SK-N-MC (cell line): ENCODE data around the gene PRM1.
"Not testable (repeated sequence)": the region's sequence is repeated elsewhere in the genome, so short reads cannot be mapped to it uniquely, and the experiment has no call there.

Source experiments
- DNase-seq: peaks from one replicate; pipeline ENCODE4 v3.0.0-alpha.2; 2011; ENCODE audit warnings: low read depth, low spot score
- H3K27ac ChIP-seq: fragments of 200-600 bp; sonication (generic); 2 replicates; pipeline ENCODE4 v1.5.1; 2016; ENCODE audit warnings: mixed run types
- H3K36me3 ChIP-seq: fragments of 200-600 bp; sonication (generic); 2 replicates; pipeline ENCODE4 v1.6.1; 2017; ENCODE audit warnings: antibody characterized with exemption, low read length, mixed read lengths; ENCODE audit not compliant: insufficient read depth
- H3K4me3 ChIP-seq: fragments of 200-600 bp; sonication (generic); 2 replicates; pipeline ENCODE4 v1.5.1; 2016
- H3K9ac ChIP-seq: fragments of 200-600 bp; sonication (generic); 2 replicates; pipeline ENCODE4 v1.8.0; 2017; ENCODE audit warnings: mixed run types, mixed read lengths; ENCODE audit not compliant: insufficient read length
- H3K9me3 ChIP-seq: fragments of 200-600 bp; sonication (generic); 2 replicates; pipeline ENCODE4 v1.6.1; 2017; ENCODE audit warnings: low read depth, mild to moderate bottlenecking, antibody characterized with exemption, low read length, moderate library complexity, mixed read lengths
- EZH2 ChIP-seq: fragments of 200-600 bp; sonication (generic); IDR thresholded peaks from one replicate; pipeline ENCODE4 v1.6.1; 2017; ENCODE audit warnings: antibody characterized with exemption
- FOXP2 ChIP-seq: optimal IDR thresholded peaks from 2 replicates; pipeline ENCODE3; 2011; ENCODE audit warnings: mild to moderate bottlenecking, moderate library complexity; ENCODE audit not compliant: insufficient read depth; ENCODE audit errors: extremely low read length, control extremely low read depth
- POLR2AphosphoS5 ChIP-seq: IDR thresholded peaks from 2 replicates; pipeline ENCODE4 v1.6.1; 2012; ENCODE audit warnings: mild to moderate bottlenecking, low read depth, low read length, borderline replicate concordance

Gene PRM1

GRCh38 chr16:11301645-11302501 is 20.7 kb upstream of the PRM1 start:
- no peak for DNase-seq
- Histone ChIP-seq H3K36me3 (no peaks in the 10 kb centered on the region), H3K27ac (no peak overlapping the region), H3K9me3 (no peaks in the 10 kb centered on the region), H3K9ac (no peak overlapping the region), H3K4me3 (no peak overlapping the region)
- TF ChIP-seq POLR2AphosphoS5 (no peak), EZH2 (no peak), FOXP2 (no peak)

GRCh38 chr16:11300560-11300892 is 19.4 kb upstream of the PRM1 start:
- H3K9ac ChIP-seq = no peak overlapping the region
- no peak for DNase-seq
- TF ChIP-seq POLR2AphosphoS5 (no peak), EZH2 (no peak)
- no peak overlapping the region for H3K27ac ChIP-seq
- no peaks in the 10 kb centered on the region for H3K36me3 ChIP-seq
- H3K9me3 ChIP-seq = no peaks in the 10 kb centered on the region
- no peak overlapping the region for H3K4me3 ChIP-seq

GRCh38 chr16:11299865-11300559 is 18.9 kb upstream of the PRM1 start:
- Histone ChIP-seq H3K9me3 (no peaks in the 10 kb centered on the region), H3K36me3 (no peaks in the 10 kb centered on the region), H3K27ac (no peak overlapping the region), H3K4me3 (no peak overlapping the region), H3K9ac (no peak overlapping the region)
- no peak for DNase-seq
- TF ChIP-seq FOXP2 (no peak), POLR2AphosphoS5 (no peak), EZH2 (no peak)

GRCh38 chr16:11298950-11299547 is 17.9 kb upstream of the PRM1 start:
- H3K9ac ChIP-seq, H3K36me3 ChIP-seq, H3K27ac ChIP-seq, DNase-seq, H3K4me3 ChIP-seq, H3K9me3 ChIP-seq: not testable (repeated sequence)

GRCh38 chr16:11298143-11298900 is 17.2 kb upstream of the PRM1 start:
- Histone ChIP-seq H3K9ac (no peak overlapping the region), H3K36me3 (no peaks in the 10 kb centered on the region), H3K4me3 (no peak overlapping the region), H3K9me3 (no peaks in the 10 kb centered on the region), H3K27ac (no peak overlapping the region)
- no peak for TF ChIP-seq FOXP2
- TF ChIP-seq POLR2AphosphoS5 = no peak
- no peak for TF ChIP-seq EZH2
- DNase-seq = no peak

- TF ChIP-seq EZH2 (no peak), POLR2AphosphoS5 (no peak), FOXP2 (no peak)
- no peaks in the 10 kb centered on the region for H3K36me3 ChIP-seq
- H3K9ac ChIP-seq = no peak overlapping the region
- H3K27ac ChIP-seq = no peak overlapping the region
- H3K9me3 ChIP-seq = no peaks in the 10 kb centered on the region
- no peak overlapping the region for H3K4me3 ChIP-seq
- no peak for DNase-seq
Measured at GRCh38 chr16:11297492-11298142, 16.5 kb upstream of the PRM1 start.

GRCh38 chr16:11296706-11297491 is 15.8 kb upstream of the PRM1 start:
- no peak overlapping the region for H3K4me3 ChIP-seq
- TF ChIP-seq EZH2 (no peak), FOXP2 (no peak), POLR2AphosphoS5 (no peak)
- no peaks in the 10 kb centered on the region for H3K9me3 ChIP-seq
- H3K9ac ChIP-seq = no peak overlapping the region
- no peak for DNase-seq
- no peak overlapping the region for H3K27ac ChIP-seq
- no peaks in the 10 kb centered on the region for H3K36me3 ChIP-seq
